Stimulated activated CD8-positive, alpha-beta memory T cell treated with anti-CD3 and anti-CD28 coated beads, Interleukin-12 subunit alpha, Interleukin-12 subunit beta, amount 100 ng/mL, for 4 hours (primary cell): Measurements from ENCODE around the gene PRR20A.
"Not testable (repeated sequence)": the region's sequence is repeated elsewhere in the genome, so short reads cannot be mapped to it uniquely, and the experiment has no call there.

Source experiments
- DNase-seq: peaks from one replicate; pipeline ENCODE4 v3.0.0-alpha.2; 2020; ENCODE audit warnings: low read depth

PRR20A gene

GRCh38 chr13:57140235-57140968 lies at the start of gene PRR20A:
Gene PRR20A, plus strand, starts transcription at chr13:57140918. Its CDS starts 387 bp downstream, at chr13:57141305.
- DNase-seq: not testable (repeated sequence)

GRCh38 chr13:57114945-57115344 lies 25.8 kb upstream of the PRR20A start:
- DNase-seq: no peak

GRCh38 chr13:57123681-57124080 lies 17.0 kb upstream of the PRR20A start:
- DNase-seq: no peak

GRCh38 chr13:57128909-57129308 lies 11.8 kb upstream of the PRR20A start:
- no peak for DNase-seq

- DNase-seq: no peak
Observed at GRCh38 chr13:57136093-57136492, 4.6 kb upstream of the PRR20A start.

GRCh38 chr13:57137585-57137984 lies 3.1 kb upstream of the PRR20A start:
- no peak for DNase-seq

GRCh38 chr13:57138988-57139387 lies 1.7 kb upstream of the PRR20A start:
- no peak for DNase-seq

GRCh38 chr13:57139781-57140180 lies 937 bp upstream of the PRR20A start:
- DNase-seq: not testable (repeated sequence)

- not testable (repeated sequence) for DNase-seq
Observed at GRCh38 chr13:57147188-57147587, 6.5 kb downstream of the PRR20A start, which contains the start of gene PRR20B. Gene PRR20B, plus strand, starts transcription at chr13:57147488. Its CDS starts 387 bp downstream, at chr13:57147875.

GRCh38 chr13:57148106-57148505 lies 7.4 kb downstream of the PRR20A start:
- DNase-seq: not testable (repeated sequence)

GRCh38 chr13:57153761-57154160 lies 13.0 kb downstream of the PRR20A start, which contains the start of gene PRR20C:
Gene PRR20C, plus strand, starts transcription at chr13:57154061. Its CDS starts 387 bp downstream, at chr13:57154448.
- DNase-seq: not testable (repeated sequence)

GRCh38 chr13:57160332-57160731 lies 19.6 kb downstream of the PRR20A start, which contains the start of gene PRR20D:
Gene PRR20D, plus strand, starts transcription at chr13:57160632. Its CDS starts 387 bp downstream, at chr13:57161019.
- not testable (repeated sequence) for DNase-seq

GRCh38 chr13:57166897-57167296 lies 26.2 kb downstream of the PRR20A start, which contains the start of gene PRR20E:
Gene PRR20E, plus strand, starts transcription at chr13:57167197. Its CDS starts 387 bp downstream, at chr13:57167584.
- not testable (repeated sequence) for DNase-seq

- no peak for DNase-seq
Observed at GRCh38 chr13:57191667-57192066, 50.9 kb downstream of the PRR20A start.
